ENCODE measurements around the gene CTAGE6.
"Not testable (repeated sequence)": the region's sequence is repeated elsewhere in the genome, so short reads cannot be mapped to it uniquely, and the experiment has no call there.

CTAGE6 gene

GRCh38 chr7:143715543-143716193 lies 41.8 kb downstream of the CTAGE6 start:
- DNase-seq; H3K9ac ChIP-seq (ENCODE audit: low read depth, low read length); H3K27ac ChIP-seq (ENCODE audit: low read length); H3K4me3 ChIP-seq (ENCODE audit: low read depth in 1 of 2, low read length in 2 of 2); H3K4me1 ChIP-seq (ENCODE audit: insufficient read depth, low read length); H3K9me3 ChIP-seq (ENCODE audit: insufficient read depth, low read length, severe bottlenecking); H4K20me1 ChIP-seq (ENCODE audit: insufficient read depth, low read length); H3K36me3 ChIP-seq (ENCODE audit: insufficient read depth, low read length); H2AFZ ChIP-seq (ENCODE audit: low read depth, low read length); H3K79me2 ChIP-seq (ENCODE audit: insufficient read depth, low read length); H3K27me3 ChIP-seq (ENCODE audit: insufficient read depth, low read length, poor library complexity); H3K4me2 ChIP-seq (ENCODE audit: insufficient read depth, low read length): not testable (repeated sequence)
- ATAC-seq (ENCODE audit: insufficient read depth, low read depth), result peak; percentile 44; the same call in 2 of the 3 replicates

- H3K27ac ChIP-seq (ENCODE audit: low read length); H4K20me1 ChIP-seq (ENCODE audit: insufficient read depth, low read length); DNase-seq; H3K4me1 ChIP-seq (ENCODE audit: insufficient read depth, low read length); H3K4me2 ChIP-seq (ENCODE audit: insufficient read depth, low read length); H3K79me2 ChIP-seq (ENCODE audit: insufficient read depth, low read length); H2AFZ ChIP-seq (ENCODE audit: low read depth, low read length); H3K27me3 ChIP-seq (ENCODE audit: insufficient read depth, low read length, poor library complexity); H3K9me3 ChIP-seq (ENCODE audit: insufficient read depth, low read length, severe bottlenecking); H3K9ac ChIP-seq (ENCODE audit: low read depth, low read length); H3K4me3 ChIP-seq (ENCODE audit: low read depth in 1 of 2, low read length in 2 of 2); H3K36me3 ChIP-seq (ENCODE audit: insufficient read depth, low read length): not testable (repeated sequence)
- ATAC-seq (ENCODE audit: insufficient read depth, low read depth), result peak; percentile 90
These were observed 42.7 kb downstream of the CTAGE6 start for GRCh38 chr7:143714581-143715454.

- H3K4me1 ChIP-seq (ENCODE audit: insufficient read depth, low read length); H3K27me3 ChIP-seq (ENCODE audit: insufficient read depth, low read length, poor library complexity); H3K79me2 ChIP-seq (ENCODE audit: insufficient read depth, low read length); ATAC-seq (ENCODE audit: insufficient read depth, low read depth); H3K4me2 ChIP-seq (ENCODE audit: insufficient read depth, low read length); H3K9me3 ChIP-seq (ENCODE audit: insufficient read depth, low read length, severe bottlenecking); H2AFZ ChIP-seq (ENCODE audit: low read depth, low read length); H3K9ac ChIP-seq (ENCODE audit: low read depth, low read length); H3K4me3 ChIP-seq (ENCODE audit: low read depth in 1 of 2, low read length in 2 of 2); H3K27ac ChIP-seq (ENCODE audit: low read length); DNase-seq; H4K20me1 ChIP-seq (ENCODE audit: insufficient read depth, low read length); H3K36me3 ChIP-seq (ENCODE audit: insufficient read depth, low read length): not testable (repeated sequence)
These were observed 45.1 kb downstream of the CTAGE6 start for GRCh38 chr7:143712381-143712780.

GRCh38 chr7:143711727-143712324 lies 45.7 kb downstream of the CTAGE6 start:
- H2AFZ ChIP-seq (ENCODE audit: low read depth, low read length); H4K20me1 ChIP-seq (ENCODE audit: insufficient read depth, low read length); H3K4me1 ChIP-seq (ENCODE audit: insufficient read depth, low read length); ATAC-seq (ENCODE audit: insufficient read depth, low read depth); H3K9me3 ChIP-seq (ENCODE audit: insufficient read depth, low read length, severe bottlenecking); H3K4me2 ChIP-seq (ENCODE audit: insufficient read depth, low read length); H3K27ac ChIP-seq (ENCODE audit: low read length); H3K9ac ChIP-seq (ENCODE audit: low read depth, low read length); H3K27me3 ChIP-seq (ENCODE audit: insufficient read depth, low read length, poor library complexity); H3K36me3 ChIP-seq (ENCODE audit: insufficient read depth, low read length); H3K79me2 ChIP-seq (ENCODE audit: insufficient read depth, low read length); DNase-seq; H3K4me3 ChIP-seq (ENCODE audit: low read depth in 1 of 2, low read length in 2 of 2): not testable (repeated sequence)

GRCh38 chr7:143709895-143710294 lies 47.6 kb downstream of the CTAGE6 start:
- not testable (repeated sequence) for H3K9ac ChIP-seq (ENCODE audit: low read depth, low read length); H3K36me3 ChIP-seq (ENCODE audit: insufficient read depth, low read length); ATAC-seq (ENCODE audit: insufficient read depth, low read depth); H3K27me3 ChIP-seq (ENCODE audit: insufficient read depth, low read length, poor library complexity); H3K4me2 ChIP-seq (ENCODE audit: insufficient read depth, low read length); H3K4me1 ChIP-seq (ENCODE audit: insufficient read depth, low read length); H3K4me3 ChIP-seq (ENCODE audit: low read depth in 1 of 2, low read length in 2 of 2); H4K20me1 ChIP-seq (ENCODE audit: insufficient read depth, low read length); H3K27ac ChIP-seq (ENCODE audit: low read length); H3K9me3 ChIP-seq (ENCODE audit: insufficient read depth, low read length, severe bottlenecking); DNase-seq; H3K79me2 ChIP-seq (ENCODE audit: insufficient read depth, low read length); H2AFZ ChIP-seq (ENCODE audit: low read depth, low read length)
